Heart left ventricle (tissue), 13 donors: ENCODE measurements around the gene ATP11C.

ENCODE experiments used
- CTCF ChIP-seq, 12 donors: fragments of 200-600 bp; sonication (generic) in 4 of 12; IDR thresholded peaks; one replicate each; pipeline versions ENCODE4 v1.5.0 to v1.8.0; 2018 to 2022; ENCODE audit warnings: antibody characterized with exemption in 12 of 12, mild to moderate bottlenecking in 5 of 12
- POLR2A ChIP-seq, 2 donors: fragments of 450-650 bp; IDR thresholded peaks; one replicate each; pipeline ENCODE4 v1.6.1; 2017; ENCODE audit warnings: antibody characterized with exemption in 2 of 2, mild to moderate bottlenecking in 2 of 2, moderate library complexity in 2 of 2
- donor health status: ischemic (EF 13 %, LVEDD 7.1; RV severe dilation, severe dysfunction).
- donor health status: DM: no; HTN: yes; CAD: no.
- donor health status: DM: no; HTN: no; CAD: no.
- donor health status: ischemic (EF 25% LVEDD 6.9; RV normal size, moderate dysfunction).
- donor health status: ischemic (EF 25% LVEDD 5.7; RV mildly dilated, moderate dysfunction).
- donor health status: ischemic (EF 35%, LVEDD 5.7; RV mildly dilated, moderate dysfunction).
- donor health status: nonischemic (EF 11% LVEDD 7.7; RV severe dilation, severe dysfunction).
- donor health status: DM: yes; HTN: yes; CAD: no.
- donor health status: PGD.
- donor health status: ischemic (EF 29% LVEDD 5.4; RV normal size, mild dysfunction).
- donor health status: nonischemic (EF 23%, LVEDD 6.1; RV moderate dilation, normal function).

- no peak for TF ChIP-seq CTCF (IDR thresholded peaks at IDR 0.05)
- TF ChIP-seq POLR2A (IDR thresholded peaks at IDR 0.05) = no peak
Measured at GRCh38 chrX:139820358-139820984, 112.4 kb downstream of the ATP11C start.
